ENCODE measurements around the gene TET1. TPM values are rescaled to one million over a fixed set of nuclear protein-coding genes. Genes with fewer than 3 reads are reported as not detected.

The TET1 gene
- total and polyA plus RNA-seq, 2 experiments from 2014 or later, result 37.2 to 90.5 TPM

GRCh38 chr10:68725016-68725415 is 164.9 kb downstream of the TET1 start (continued):
- TF ChIP-seq REST (IDR thresholded peaks at IDR 0.05; ENCODE audit: unreplicated experiment) (no peak), EZH2phosphoT487 (IDR thresholded peaks at IDR 0.05; ENCODE audit: unreplicated experiment) (no peak), POLR2AphosphoS5 (IDR thresholded peaks at IDR 0.05; ENCODE audit: low read depth) (no peak), NANOG (IDR thresholded peaks at IDR 0.05; ENCODE audit: borderline replicate concordance) (no peak), ZNF114 (CRISPR knock-in tag; IDR thresholded peaks at IDR 0.05) (no peak), CREB1 (CRISPR knock-in tag; IDR thresholded peaks at IDR 0.05; ENCODE audit: low read depth) (no peak), JUNB (IDR thresholded peaks at IDR 0.05; ENCODE audit: unreplicated experiment) (no peak), STAT1 (IDR thresholded peaks at IDR 0.05; ENCODE audit: unreplicated experiment) (no peak), ZNF331 (CRISPR knock-in tag; IDR thresholded peaks at IDR 0.05; ENCODE audit: low read depth) (no peak)

DNA sequence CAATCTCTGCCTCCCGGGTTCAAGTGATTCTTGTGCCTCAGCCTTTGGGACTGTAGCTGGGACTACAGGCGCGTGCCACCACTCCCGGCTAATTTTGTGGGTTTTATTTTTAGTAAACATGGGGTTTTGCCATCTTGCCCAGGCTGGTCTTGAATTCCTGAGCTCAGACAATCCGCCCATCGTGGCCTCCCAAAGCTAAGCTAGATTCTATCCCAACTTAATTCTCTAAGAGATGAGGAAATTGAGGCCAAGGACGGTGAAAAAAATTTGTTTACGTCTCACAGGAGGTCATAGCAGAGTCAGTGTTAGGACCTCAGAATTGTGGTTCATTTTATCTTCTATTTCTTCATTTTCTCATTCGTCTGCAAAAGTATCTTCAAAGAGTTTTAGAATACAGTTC is 167.0 kb downstream of the TET1 start:
- Mint-ChIP-seq H3K4me3 (no peak overlapping the region), H3K27me3 (ENCODE audit: insufficient read depth, low read depth, poor library complexity) (peaks cover 4% of the 10 kb centered on the region), H3K27ac (no peak overlapping the region), H3K4me1 (peaks cover 4% of the 10 kb centered on the region), H3K9me3 (no peaks in the 10 kb centered on the region; the same call in 1 of the 3 replicates), H3K36me3 (ENCODE audit: low read depth) (peaks cover 91% of the 10 kb centered on the region)
- no peak overlapping the region for H2AFZ ChIP-seq
- H3K9me2 ChIP-seq (ENCODE audit: insufficient read depth), result no peaks in the 10 kb centered on the region
- ATAC-seq, result no peak
- H3K4me3 ChIP-seq, result no peak overlapping the region
- H3F3A ChIP-seq (replicated peaks; ENCODE audit: low read depth), result peaks cover 22% of the 10 kb centered on the region; the same call in 1 of the 2 replicates
- TF ChIP-seq STAT1 (IDR thresholded peaks at IDR 0.05; ENCODE audit: unreplicated experiment) (no peak), NANOG (IDR thresholded peaks at IDR 0.05; ENCODE audit: borderline replicate concordance) (no peak), REST (IDR thresholded peaks at IDR 0.05; ENCODE audit: unreplicated experiment) (no peak), POLR2AphosphoS5 (IDR thresholded peaks at IDR 0.05; ENCODE audit: low read depth) (no peak)
- peaks cover 100% of the 10 kb centered on the region for H3K79me2 ChIP-seq (replicated peaks; ENCODE audit: insufficient read depth)
- H3K27me3 ChIP-seq (ENCODE audit: insufficient read depth), result no peaks in the 10 kb centered on the region
- no peak for DNase-seq (ENCODE audit: low spot score)
- H3K36me3 ChIP-seq (ENCODE audit: insufficient read depth), result peaks cover 78% of the 10 kb centered on the region
- H4K20me1 ChIP-seq (replicated peaks; ENCODE audit: insufficient read depth), result peaks cover 34% of the 10 kb centered on the region
- H3K4me1 ChIP-seq (ENCODE audit: insufficient read depth), result peaks cover 6% of the 10 kb centered on the region; the same call in 1 of the 2 replicates
- H3K27ac ChIP-seq (ENCODE audit: low read depth), result peak overlapping the region; percentile 29
- H3K4me2 ChIP-seq, result no peak overlapping the region

All from GM23338 (cell line).